ENCODE results near the gene SLC4A1.

Gene SLC4A1

GRCh38 chr17:44219616-44220212 lies 48.2 kb downstream of the SLC4A1 start, which contains the start of gene UBTF:
Gene UBTF, minus strand, starts transcription at chr17:44219675. Its CDS starts 1,446 bp downstream, at chr17:44218229.
- peak; percentile 69 for DNase-seq

DNA sequence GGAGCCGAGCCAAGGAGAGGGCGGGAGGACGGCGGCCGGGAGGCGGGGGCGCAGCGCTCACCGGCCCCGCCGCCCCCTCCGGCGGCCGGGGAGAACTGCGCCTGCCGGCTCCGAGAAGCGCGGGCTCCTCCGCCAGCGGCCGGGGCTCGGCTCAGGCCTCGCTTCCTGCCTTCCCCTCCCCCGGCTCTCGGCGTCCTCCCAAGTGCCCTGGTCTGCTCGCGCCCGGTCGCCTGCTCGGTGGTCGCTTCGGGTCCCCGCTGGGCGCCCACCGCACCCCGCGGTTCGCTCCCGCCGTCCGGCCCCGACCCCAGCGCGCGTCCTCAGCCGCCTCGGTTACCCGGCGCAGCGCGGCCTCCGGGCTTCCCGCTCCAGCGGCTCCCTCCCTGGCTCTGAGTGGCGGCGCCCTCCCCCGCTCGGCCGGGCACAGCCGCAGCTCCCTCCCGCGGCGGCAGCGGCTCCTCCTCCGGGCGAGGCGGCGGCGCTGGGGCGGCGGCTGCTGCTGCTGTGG lies 48.8 kb downstream of the SLC4A1 start:
- no peak for DNase-seq

DNA sequence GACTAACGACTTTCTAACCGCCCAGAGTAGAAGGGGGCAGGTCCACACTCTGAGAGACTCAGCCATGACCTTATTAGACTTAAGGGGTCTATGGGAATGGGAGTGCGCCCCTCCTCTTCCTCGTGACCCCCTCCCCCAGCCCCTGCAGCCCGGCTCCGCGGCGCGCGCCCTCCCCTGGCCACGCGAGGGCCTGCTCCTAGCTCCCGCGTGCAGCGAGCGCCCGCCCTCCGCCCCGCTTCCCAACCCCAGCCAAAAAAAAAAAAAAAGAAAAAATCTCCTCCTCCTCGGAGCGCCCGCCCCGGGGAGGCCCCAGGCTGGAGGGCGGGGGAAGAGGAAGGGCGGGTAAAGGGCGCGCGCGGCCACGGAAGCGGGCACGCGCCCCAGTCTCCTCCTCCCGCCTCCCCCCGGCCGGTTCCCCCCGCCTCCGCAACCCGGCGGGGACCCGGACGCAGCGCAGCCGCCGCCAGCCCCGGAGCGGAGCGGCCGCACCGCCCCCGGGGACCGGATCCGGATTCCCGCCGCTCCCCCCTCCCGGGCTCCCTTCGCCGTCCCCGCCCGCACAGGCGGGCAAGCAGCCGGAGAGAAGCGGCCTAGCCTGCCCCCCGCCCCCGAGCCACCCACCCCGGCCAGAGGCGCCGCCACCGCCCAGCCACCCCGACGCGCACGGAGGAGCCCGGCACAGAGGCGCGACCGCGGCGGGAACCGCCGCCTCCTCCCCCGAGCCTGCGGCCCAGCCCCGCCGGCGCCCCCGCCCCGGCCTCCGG lies 49.4 kb downstream of the SLC4A1 start:
- peak; percentile 78 for DNase-seq

DNA sequence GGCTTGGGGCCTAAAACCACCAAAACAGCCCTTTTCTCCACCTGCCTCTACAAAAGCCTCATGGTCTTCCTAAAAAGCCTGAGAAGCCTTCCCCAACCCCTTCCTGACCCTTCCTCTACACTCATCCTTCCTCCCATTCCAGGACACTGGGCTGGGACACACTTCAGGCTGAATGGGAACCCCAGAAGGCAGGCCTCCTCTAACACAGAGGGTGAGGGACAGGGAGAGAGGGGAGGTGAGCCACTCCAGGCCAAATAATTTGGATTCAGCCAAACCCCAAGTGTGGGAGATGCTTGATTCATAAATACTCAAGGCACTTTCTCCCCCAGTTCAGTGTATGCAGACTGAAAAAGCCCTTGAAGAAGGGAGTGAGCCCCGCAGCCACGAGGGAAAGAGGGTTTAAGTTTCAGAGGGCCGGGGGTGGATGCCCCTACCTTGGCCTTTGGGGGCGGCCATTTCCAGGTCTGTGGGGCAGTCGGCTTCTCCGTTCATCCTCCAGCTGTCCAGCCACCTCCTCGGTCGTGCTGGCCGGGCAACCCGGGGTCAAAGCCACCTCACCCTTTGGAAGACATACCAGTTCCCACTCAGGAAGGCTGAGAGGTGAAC lies 50.1 kb downstream of the SLC4A1 start:
- no peak for DNase-seq

- DNase-seq = no peak
Observed at GRCh38 chr17:44216694-44217093, 51.2 kb downstream of the SLC4A1 start.

DNA sequence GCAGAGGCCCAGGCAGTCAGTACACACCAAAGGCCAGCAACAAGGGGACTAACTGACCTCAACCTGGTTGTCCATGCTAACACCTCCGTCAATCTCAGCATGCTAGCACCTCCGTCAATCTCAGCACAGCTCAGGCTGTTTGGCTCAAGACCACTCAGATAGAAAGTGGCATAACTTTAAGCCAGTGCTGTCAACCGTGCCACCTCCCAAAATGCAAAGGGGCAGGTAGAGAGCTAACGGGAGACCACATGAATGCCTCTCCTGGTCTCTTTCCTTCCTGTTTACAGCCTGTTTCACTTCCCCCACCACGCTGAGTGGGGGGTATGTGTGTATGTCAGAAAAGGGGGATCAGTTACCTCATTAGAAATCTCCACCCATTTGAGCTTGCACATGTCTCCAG lies 51.8 kb downstream of the SLC4A1 start:
- no peak for DNase-seq

GRCh38 chr17:44214896-44215295 lies 53.0 kb downstream of the SLC4A1 start:
- DNase-seq = no peak

DNA sequence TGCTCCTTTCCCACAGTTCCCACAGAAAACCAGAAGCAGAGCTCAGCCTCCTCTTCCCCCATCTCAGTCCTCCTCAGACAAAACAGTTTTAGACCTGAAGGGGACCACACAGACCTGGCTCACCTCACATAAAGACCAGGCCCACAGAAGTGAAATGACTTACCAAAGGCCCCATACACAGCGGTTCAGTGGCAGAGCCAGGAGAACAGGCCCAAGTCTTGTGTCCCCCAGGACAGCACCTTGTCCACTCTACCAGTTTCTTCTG lies 53.8 kb downstream of the SLC4A1 start:
- no peak for DNase-seq

- no peak for DNase-seq
Observed at GRCh38 chr17:44213403-44214229, 54.3 kb downstream of the SLC4A1 start.

GRCh38 chr17:44212507-44213402 lies 55.2 kb downstream of the SLC4A1 start:
- no peak for DNase-seq

DNA sequence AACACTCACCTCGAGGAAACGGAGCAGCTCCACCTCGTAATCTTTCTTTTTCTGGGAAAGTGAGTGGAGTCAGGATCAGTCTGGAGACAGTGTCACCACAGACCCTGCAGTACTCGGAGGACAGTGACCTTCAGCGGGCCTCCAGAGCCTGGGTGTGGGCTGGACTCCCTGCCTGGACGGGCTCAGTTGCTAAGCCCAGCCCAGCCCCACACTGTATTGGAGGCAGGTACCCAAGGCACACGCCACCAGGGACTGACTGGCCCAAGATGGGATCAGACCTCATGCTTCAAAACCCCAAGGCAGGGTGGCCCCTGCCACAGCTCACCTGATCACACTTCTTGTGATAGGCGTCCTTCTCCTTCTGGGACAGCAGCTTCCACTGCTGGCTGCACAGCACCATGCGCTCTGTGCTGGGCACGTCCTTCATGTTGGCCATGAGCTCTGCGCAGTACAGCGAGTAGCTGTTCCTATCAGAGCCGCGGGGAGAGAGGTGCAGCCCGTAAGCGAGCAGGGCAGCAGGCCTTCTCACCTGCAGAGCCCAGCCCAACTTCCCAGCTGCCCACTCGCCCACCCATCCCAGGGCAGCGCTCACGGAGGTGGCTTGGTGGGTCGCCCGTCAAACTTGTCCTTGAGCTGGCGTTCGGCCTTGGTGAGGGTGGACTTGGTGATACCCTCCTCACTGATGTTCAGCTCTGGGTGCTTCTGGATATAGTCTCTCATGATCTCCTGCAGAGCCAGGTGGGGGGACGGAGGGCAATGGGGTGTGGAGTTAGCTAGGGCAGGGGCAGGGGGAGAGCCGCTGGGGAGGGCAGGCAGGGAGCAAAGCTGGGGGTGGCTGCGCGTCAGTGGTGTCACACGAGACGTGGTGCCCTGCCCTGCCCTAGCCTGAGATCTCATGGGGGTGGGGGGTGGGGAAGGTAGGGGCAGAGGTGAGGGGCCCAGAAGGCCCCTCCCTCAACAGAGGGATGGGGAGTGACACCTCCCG lies 56.4 kb downstream of the SLC4A1 start:
- no peak for DNase-seq

GRCh38 chr17:44210342-44211192 lies 57.4 kb downstream of the SLC4A1 start:
- DNase-seq = peak; percentile 82

- no peak for DNase-seq
Observed at GRCh38 chr17:44209786-44210341, 58.1 kb downstream of the SLC4A1 start.

- DNase-seq = no peak
Observed at GRCh38 chr17:44207743-44208142, 60.2 kb downstream of the SLC4A1 start.

GRCh38 chr17:44207319-44207718 lies 60.6 kb downstream of the SLC4A1 start:
- no peak for DNase-seq

GRCh38 chr17:44206825-44207155 lies 61.1 kb downstream of the SLC4A1 start:
- no peak for DNase-seq

GRCh38 chr17:44205962-44206824 lies 61.7 kb downstream of the SLC4A1 start:
- no peak for DNase-seq

GRCh38 chr17:44204441-44204882 lies 63.5 kb downstream of the SLC4A1 start:
- DNase-seq = no peak

Data from activated gamma-delta T cell (primary cell).